ENCODE results near the gene FKRP.
"Not testable (repeated sequence)": the region's sequence is repeated elsewhere in the genome, so short reads cannot be mapped to it uniquely, and the experiment has no call there.

The FKRP gene

GRCh38 chr19:46786236-46787039 is 40.6 kb downstream of the FKRP start:
- peak; percentile 91 for DNase-seq

GRCh38 chr19:46787040-46787330 is 41.1 kb downstream of the FKRP start:
- DNase-seq: no peak

DNA sequence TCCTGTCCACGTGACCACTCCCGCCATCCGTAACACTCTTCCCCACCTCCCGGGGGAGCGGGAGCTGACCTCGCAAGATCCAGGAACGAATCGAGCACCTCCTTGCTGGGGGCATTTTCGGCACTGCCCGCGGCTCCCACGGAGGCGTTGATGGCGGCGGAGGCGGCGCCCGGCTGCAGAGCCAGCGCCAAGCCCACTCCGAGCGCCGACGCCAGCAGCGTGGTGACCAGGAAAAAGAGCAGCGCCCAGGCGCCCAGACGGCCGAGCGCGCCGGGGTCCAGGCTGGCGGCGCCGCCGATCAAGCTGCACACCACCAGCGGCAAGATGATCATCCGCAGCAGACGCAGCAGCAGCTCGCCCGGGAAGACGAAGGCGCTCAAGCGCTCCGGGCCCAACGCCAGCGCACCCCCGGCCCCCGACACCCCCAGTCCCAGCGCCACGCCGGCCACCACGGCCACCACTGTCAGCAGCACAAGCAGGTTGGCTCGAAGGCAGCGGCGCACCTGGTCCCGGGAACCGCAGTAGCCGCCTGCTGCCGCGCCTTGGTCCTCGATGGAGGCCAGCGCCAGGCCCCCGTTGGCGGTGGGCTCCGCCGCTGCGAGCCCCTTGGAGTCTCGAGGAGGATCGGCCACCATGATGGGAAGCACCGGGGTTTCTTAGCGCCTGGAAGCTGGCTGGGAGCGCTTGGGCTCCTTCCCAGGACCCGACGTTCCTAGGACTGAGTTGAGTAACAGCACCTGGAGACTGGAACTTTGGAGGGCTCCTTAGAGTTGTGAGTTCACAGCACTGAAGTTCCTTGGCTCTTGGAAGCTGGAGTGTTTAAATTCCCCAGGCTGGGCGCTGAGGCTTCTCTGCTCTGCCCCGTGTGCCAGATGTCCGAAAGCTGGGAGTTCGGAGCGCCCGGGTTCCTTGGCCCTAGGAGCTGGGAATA is 41.7 kb downstream of the FKRP start:
- peak; percentile 78 for DNase-seq

- DNase-seq: peak; percentile 99
Observed at GRCh38 chr19:46788262-46788967, 42.6 kb downstream of the FKRP start, which contains the start of gene SLC1A5. TSS of gene SLC1A5 (minus strand) at chr19:46788594. CDS start at chr19:46787965, 629 bp downstream.

GRCh38 chr19:46788968-46789338 is 43.1 kb downstream of the FKRP start:
- DNase-seq: no peak

- DNase-seq: no peak
Observed at GRCh38 chr19:46789371-46789770, 43.5 kb downstream of the FKRP start.

DNA sequence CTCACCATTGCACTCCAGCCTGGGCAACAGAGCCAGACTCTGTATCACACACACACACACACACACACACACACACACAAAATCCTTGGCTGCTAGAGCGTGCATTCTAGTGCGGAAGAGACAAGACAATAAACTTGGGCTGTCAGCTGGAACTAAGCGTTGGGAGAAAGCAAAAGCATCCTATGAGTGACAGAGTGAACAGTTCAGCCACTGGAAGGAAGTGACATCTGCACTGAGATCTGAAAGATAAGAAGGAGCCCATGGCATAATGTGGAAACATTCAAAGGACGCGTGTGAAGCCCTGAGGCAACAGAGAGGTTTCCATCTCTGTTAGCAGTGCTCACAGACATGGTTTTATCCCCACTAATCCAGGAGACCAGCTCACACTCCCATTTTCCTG is 46.1 kb downstream of the FKRP start:
- DNase-seq: no peak

DNA sequence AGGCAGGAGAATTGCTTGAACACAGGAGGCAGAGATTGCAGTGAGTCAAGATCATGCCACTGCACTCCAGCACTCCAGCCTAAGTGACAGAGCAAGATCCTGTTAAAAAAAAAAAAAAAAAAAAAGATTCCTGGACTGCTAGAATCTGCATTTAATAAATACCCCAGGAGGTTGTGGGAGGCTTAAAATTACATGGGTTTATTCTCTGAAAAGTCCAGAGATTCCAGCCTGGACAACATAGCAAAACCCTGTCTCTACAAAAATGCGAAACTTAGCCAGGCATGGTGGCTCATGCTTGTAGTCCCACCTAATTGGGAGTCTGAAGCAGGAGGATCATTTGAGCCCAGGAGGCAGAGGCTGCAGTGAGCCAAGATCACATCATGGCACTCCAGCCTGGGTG is 52.0 kb downstream of the FKRP start:
- DNase-seq: no peak

GRCh38 chr19:46798713-46799112 is 52.9 kb downstream of the FKRP start:
- DNase-seq: no peak

GRCh38 chr19:46802152-46802551 is 56.3 kb downstream of the FKRP start:
- DNase-seq: no peak

GRCh38 chr19:46803555-46803954 is 57.7 kb downstream of the FKRP start:
- DNase-seq: no peak

- DNase-seq: not testable (repeated sequence)
Observed at GRCh38 chr19:46804432-46804831, 58.6 kb downstream of the FKRP start.

GRCh38 chr19:46806656-46807055 is 60.8 kb downstream of the FKRP start:
- no peak for DNase-seq

All from DMS53 (cell line).